Measurements from ENCODE around the gene ENTPD7.

ENTPD7 gene

DNA sequence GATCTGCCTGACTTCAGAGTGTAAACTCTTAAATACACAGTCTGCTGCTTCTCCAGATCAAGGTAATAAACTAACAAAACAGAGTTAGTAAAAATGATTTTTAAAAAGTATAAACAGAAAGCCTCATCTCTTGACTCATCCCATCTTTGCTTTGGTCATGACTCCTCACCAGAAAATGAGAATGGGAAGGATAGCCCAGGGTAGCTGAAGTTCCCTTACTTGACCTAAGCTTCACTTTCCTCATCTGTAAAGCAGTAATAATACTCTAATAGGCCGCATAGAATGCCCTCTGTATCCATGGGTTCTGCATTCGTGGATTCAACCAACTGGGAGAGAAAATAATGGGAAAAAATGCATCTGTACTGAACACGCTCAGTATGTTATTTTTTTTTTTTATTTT, 27.8 kb upstream of the ENTPD7 start:
- Histone ChIP-seq H3K27ac (no peak overlapping the region), H3K36me3 (no peaks in the 10 kb centered on the region), H3K4me3 (ENCODE audit: low read depth, low read length) (no peak overlapping the region), H3K27me3 (ENCODE audit: insufficient read depth, low read depth, severe bottlenecking) (no peaks in the 10 kb centered on the region), H3K9me3 (ENCODE audit: severe bottlenecking) (no peaks in the 10 kb centered on the region)
- no peak for DNase-seq
- TF ChIP-seq, protein P1, sequence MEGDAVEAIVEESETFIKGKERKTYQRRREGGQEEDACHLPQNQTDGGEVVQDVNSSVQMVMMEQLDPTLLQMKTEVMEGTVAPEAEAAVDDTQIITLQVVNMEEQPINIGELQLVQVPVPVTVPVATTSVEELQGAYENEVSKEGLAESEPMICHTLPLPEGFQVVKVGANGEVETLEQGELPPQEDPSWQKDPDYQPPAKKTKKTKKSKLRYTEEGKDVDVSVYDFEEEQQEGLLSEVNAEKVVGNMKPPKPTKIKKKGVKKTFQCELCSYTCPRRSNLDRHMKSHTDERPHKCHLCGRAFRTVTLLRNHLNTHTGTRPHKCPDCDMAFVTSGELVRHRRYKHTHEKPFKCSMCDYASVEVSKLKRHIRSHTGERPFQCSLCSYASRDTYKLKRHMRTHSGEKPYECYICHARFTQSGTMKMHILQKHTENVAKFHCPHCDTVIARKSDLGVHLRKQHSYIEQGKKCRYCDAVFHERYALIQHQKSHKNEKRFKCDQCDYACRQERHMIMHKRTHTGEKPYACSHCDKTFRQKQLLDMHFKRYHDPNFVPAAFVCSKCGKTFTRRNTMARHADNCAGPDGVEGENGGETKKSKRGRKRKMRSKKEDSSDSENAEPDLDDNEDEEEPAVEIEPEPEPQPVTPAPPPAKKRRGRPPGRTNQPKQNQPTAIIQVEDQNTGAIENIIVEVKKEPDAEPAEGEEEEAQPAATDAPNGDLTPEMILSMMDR (IDR thresholded peaks at IDR 0.05; ENCODE audit: low read depth, low read length): no peak

DNA sequence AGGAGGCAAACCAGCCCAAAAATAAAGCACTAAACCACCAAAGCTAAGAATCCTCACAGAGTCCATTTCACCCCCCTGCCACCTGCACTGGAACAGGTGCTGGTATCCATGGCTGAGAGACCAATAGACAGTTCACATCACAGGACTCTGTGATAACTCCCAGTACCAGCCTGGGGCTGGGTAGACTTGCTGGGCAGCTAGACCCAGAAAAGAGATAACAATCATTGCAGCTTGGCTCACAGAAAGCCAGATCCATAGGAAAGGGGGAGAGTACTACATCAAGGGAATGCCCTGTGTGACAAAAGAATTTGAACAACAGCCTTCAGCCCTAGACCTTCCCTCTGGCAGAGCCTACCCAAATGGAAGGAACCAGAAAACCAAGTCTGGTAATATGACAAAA, 25.5 kb upstream of the ENTPD7 start:
- Histone ChIP-seq H3K27me3 (ENCODE audit: insufficient read depth, low read depth, severe bottlenecking) (no peaks in the 10 kb centered on the region), H3K27ac (no peak overlapping the region), H3K9me3 (ENCODE audit: severe bottlenecking) (no peaks in the 10 kb centered on the region), H3K36me3 (no peaks in the 10 kb centered on the region), H3K4me3 (ENCODE audit: low read depth, low read length) (no peak overlapping the region)
- TF ChIP-seq, protein P1 (IDR thresholded peaks at IDR 0.05; ENCODE audit: low read depth, low read length): no peak
- DNase-seq: no peak

DNA sequence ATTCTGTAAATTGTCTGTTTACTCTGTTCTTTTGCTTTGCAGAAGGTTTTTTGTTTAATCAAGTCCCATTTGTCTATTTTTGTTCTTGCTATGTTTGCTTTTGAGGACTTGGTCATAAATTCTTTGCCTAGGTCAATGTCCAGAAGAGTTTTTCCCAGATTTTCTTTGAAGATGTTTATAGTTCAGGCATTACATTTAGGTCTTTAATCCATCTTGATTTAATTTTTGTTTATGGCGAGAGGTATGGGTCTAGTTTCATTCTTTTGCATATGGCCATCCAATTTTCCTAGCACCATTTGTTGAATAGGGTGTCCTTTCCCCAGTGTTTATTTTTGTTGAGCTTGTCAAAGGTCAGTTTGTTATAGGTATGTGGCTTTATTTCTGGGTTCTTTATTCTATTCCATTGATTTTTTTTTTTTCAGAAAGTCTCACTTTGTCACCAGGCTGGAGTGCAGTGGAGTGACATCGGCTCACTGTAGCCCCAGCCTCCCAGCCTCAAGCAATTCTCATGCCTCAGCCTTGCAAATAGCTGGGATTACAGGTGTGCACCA, 11.6 kb upstream of the ENTPD7 start:
- peaks cover 11% of the 10 kb centered on the region for H3K9me3 ChIP-seq (ENCODE audit: severe bottlenecking)
- no peak overlapping the region for H3K4me3 ChIP-seq (ENCODE audit: low read depth, low read length)
- DNase-seq: no peak
- TF ChIP-seq, protein P1 (IDR thresholded peaks at IDR 0.05; ENCODE audit: low read depth, low read length): no peak
- no peak overlapping the region for H3K27ac ChIP-seq
- no peaks in the 10 kb centered on the region for H3K27me3 ChIP-seq (ENCODE audit: insufficient read depth, low read depth, severe bottlenecking)
- H3K36me3 ChIP-seq: no peaks in the 10 kb centered on the region

DNA sequence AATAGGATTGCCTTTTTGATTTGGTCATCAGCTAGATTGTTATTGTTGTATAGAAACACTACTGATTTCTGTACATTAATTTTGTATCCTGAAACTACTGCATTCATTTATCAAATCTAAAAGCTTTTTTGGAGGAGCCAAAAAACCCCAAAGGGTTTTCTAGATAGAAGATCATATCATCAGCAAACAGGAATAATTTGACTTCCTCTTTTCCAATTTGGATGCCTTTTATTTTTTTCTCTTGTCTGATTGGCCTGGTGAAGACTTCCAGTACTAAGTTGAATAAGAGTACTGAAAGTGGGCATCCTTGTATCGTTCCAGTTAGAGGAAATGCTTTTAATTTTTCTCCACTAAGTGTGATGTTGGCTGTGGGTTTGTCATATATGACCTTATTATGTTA, 10.6 kb upstream of the ENTPD7 start:
- TF ChIP-seq, protein P1 (IDR thresholded peaks at IDR 0.05; ENCODE audit: low read depth, low read length): no peak
- Histone ChIP-seq H3K27me3 (ENCODE audit: insufficient read depth, low read depth, severe bottlenecking) (no peaks in the 10 kb centered on the region), H3K27ac (no peak overlapping the region), H3K4me3 (ENCODE audit: low read depth, low read length) (no peak overlapping the region), H3K36me3 (no peaks in the 10 kb centered on the region), H3K9me3 (ENCODE audit: severe bottlenecking) (peaks cover 11% of the 10 kb centered on the region)
- no peak for DNase-seq

DNA sequence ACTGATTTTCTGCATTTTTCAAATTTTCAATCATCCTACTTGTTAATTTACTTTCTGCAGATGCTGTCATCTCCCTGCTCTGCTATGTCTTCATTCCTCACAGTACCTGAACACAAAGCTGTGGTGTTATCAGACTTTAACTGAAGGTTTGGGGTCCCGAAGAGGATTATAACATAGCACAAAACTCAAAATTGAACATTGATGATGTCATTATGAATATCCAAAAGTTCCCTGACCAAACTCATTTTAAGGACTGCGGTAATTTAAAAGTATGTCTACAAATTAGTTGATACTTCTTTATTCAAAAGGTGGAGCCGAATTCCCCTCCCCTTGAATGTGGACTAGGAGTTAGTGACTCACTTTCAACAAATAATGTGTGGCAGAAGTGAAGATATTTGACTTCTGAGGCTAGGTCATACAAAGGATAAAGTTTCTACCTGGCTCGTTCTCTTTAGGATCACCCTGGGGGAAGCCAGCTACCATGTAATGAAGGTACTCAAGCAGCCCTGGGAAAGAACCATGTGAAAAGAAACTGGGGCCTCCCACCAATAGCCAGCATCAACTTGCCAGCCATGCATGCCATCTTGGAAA, 6.4 kb upstream of the ENTPD7 start:
- H3K36me3 ChIP-seq: no peaks in the 10 kb centered on the region
- TF ChIP-seq, protein P1 (IDR thresholded peaks at IDR 0.05; ENCODE audit: low read depth, low read length): no peak
- no peak for DNase-seq
- H3K9me3 ChIP-seq (ENCODE audit: severe bottlenecking): no peaks in the 10 kb centered on the region
- H3K27ac ChIP-seq: no peak overlapping the region
- H3K4me3 ChIP-seq (ENCODE audit: low read depth, low read length): no peak overlapping the region
- H3K27me3 ChIP-seq (ENCODE audit: insufficient read depth, low read depth, severe bottlenecking): no peaks in the 10 kb centered on the region
